HG02970 (cell line): ENCODE measurements around the gene TSPYL6.

Experiments
- ATAC-seq: cut with Tn5 transposase; IDR thresholded peaks from one replicate; pipeline ENCODE4 v1.9.1; 2021; ENCODE audit warnings: mild to moderate bottlenecking, moderate library complexity, moderate number of reproducible peaks; ENCODE audit not compliant: unreplicated experiment, low FRiP score

Gene TSPYL6

DNA sequence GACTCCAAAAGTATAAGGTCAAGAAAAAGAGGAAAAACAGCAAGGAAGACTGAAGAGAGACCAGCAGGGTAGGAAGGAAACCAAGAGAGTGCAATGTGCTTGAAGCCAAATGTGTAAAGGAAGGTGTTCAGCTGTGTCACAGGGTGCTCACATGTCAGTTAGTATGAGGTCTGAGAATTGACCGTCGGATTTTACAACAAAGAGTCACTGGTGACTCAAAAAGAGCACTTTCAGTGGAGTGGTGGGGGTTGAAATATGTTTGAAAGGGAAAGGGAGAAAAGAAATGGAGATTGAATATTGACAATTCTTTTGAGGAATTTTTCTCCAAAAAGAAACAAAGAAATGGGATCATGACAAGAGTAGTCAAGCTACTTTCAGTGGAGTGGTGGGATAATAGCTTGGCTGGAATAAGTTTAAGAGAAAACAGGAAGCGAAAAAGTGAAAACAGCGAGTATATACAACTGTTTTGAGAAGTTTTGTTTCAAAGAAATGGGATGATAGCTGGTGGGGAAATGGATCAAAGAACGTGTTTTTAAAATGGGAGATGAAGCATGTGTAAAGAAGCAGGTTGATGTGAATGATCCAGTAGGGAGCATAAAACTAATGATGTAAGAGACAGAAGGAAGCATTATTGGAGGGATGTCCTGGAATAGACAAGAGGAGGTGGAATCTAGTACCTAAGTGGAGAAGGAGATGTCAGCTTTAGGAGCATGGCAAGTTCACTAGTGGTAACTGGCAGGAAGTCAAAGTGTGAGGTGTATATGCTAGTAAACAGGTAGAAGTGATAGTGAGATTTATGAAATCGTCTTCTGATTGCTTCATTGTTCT is 3.6 kb upstream of the TSPYL6 start:
- ATAC-seq: no peak

DNA sequence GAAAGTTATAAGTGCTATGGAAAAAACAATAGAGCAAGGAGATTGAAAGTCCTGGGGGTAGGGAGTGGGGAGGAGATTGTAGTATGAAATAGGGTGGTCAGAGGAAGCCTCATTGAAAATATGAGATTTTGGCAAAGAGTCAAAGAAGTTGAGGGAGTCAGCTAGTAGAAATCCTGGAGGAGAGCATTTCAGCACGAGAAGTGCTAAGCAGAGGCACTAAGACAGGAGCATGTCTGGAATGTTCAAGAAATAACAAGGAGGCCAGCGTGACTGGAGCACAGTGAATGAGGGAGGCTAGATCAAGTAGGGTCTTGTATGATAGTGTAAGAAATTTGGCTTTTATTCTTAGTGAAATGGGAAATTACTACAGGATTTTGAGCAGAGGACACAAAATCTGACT is 2.1 kb upstream of the TSPYL6 start:
- ATAC-seq: no peak

- no peak for ATAC-seq
These were observed 569 bp downstream of the TSPYL6 start for GRCh38 chr2:54255230-54256090.

GRCh38 chr2:54254180-54254579 is 1.8 kb downstream of the TSPYL6 start:
- no peak for ATAC-seq

- ATAC-seq: no peak
These were observed 6.4 kb downstream of the TSPYL6 start for GRCh38 chr2:54249629-54250028.

DNA sequence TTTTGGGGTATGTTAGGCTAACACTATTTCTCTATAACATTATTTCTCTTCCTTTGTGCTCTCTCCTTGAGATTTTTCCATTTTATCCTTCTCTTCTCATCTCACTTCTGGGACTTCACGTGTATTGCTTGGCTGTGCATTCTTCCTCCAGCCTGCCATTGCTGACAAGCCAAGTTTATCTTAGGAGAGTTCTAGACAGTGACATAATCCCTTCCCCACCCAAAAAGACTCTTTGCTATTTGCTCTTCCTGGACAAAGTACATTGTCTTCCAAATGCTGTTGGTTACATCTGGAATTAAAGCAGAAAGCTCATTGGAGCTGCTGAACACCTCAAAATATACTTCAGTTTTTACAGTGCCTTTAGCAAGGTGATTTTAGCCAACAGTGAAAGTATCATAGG is 8.9 kb downstream of the TSPYL6 start:
- no peak for ATAC-seq

DNA sequence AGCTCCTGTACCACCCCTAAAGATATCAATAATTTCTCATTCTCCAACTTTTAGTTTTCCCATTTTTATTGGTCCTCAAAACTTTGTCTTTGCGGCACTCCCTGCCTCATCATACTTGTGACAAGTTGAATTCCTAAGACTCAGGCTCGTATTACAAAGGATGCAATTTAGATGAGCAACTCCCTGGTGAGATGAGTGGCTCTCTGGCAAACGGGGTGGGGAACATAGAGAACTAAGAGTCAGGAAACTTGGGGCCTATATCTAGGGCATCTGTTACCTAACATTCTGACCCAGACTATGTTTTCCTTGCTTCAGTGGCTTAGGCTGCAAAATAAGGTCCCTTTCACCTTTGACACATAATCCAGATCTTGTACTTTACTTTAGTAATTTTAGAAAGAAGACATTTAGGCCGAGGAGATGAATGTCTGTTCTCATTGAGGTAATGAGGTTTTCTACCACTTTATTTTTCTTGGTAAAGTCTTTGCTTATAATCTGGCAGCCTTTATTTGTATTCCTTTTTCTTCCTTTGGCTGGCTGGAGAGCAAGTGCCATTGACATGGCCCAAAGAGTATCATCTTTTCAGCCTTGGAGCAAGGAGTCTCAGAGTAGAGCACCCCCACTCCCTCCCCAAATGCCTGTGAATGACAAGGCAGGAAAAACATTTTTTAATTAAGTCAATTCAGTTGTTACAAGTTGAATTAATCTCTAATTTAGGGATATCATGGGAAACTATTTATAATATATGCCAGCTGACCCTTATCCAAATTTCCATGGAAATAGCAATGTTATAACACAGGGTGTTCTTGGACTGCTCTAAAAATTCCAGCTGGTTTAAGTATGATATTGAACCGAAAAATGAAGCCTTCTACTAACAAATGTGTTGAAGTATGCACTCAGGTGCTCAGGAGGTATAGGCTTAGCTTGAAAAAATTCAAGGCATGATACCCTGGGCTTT is 15.2 kb downstream of the TSPYL6 start:
- no peak for ATAC-seq

DNA sequence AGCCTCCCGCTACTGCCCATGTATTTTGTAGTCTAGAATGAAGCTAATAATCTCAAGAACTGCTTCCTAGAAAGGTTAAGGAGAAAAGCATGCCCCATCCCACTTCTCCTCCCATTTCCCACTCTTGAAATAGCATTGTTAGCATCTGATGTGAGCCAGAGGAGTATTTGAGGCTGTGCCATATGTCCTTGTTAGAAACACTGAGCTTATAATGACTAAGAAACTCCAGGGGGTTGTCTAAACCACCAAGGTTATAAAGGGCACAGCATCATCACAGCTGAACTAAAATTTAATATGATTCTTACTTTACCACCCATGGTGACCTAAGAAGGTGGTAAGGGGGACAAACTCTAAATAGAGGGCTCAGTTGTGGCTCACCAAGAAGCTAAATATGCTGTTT is 16.6 kb downstream of the TSPYL6 start:
- no peak for ATAC-seq

DNA sequence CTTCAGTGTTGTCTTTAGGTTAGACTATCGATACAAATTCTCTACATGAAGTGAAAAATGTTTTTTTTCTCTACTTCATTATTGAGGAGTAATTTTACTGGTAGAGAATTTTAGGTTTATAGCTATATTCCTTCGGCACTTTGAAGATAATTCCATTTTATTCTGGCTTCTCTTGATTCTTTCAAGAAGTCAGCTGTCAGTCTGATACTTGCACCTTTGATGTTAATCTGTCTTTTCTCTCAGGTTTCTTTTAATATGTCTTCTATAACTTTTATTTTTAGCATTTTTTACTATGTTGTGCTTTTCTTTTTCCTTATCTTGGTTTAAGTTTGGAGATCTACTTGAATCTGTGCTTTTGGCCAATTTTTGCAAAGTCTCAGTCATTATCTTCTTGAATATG is 18.6 kb downstream of the TSPYL6 start:
- no peak for ATAC-seq

GRCh38 chr2:54233832-54234649 is 22.0 kb downstream of the TSPYL6 start:
- ATAC-seq: no peak

DNA sequence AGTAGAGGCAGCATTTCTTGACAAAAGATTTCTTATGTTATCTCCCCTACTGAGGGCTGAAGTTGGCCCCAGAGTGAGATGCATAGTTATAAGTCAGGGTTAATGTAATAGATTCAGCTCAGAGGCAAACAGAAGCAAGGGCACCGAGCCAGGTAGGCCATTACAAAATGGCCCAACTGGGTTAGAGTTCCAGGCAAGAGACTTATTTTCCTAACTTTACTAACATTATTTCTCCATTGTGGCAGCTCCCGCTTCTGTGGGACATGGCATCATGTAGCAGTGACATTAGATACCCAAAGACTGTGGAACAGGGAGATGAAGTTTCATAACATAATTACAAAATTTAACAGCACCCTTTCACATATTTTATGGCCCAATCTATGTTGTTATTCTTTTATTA is 27.1 kb downstream of the TSPYL6 start:
- no peak for ATAC-seq

DNA sequence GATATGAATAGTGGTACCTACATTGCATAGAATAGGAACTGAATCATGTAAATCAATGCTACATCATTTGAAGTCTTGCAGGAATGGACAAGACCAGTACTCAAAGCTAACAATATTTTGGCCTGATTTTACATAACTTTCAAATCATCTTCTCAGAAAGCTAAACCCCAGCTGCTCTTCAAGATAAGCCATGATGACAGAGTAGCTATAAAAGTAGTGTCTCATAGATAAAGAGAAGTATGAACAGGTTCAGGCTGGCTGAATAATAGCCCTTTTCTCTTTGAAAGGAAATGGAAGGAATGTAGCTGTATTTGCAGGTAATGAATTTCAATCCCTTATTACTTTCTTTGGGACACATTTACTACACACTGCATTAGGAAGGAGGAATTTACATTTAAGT is 28.2 kb downstream of the TSPYL6 start:
- no peak for ATAC-seq

GRCh38 chr2:54226260-54226659 is 29.8 kb downstream of the TSPYL6 start:
- ATAC-seq: no peak

DNA sequence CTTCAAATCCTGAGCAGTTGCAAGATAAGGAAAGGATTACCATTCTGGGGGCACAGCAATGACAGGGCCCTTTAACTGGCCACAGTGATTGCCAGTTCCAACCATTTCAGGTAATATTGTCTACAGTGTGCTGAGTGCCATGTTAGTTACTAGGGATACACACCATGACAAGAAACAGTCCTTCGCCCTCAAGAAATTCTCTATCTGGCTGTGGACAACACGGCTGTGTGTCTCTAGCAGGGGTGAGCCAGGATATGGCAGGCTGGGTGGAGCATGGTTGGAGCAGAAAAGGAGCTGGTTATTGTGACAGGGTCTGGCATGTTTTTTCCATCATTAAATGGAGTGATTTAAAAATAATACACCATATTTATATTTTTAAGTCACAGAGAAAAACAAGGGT is 31.0 kb downstream of the TSPYL6 start:
- ATAC-seq: no peak

DNA sequence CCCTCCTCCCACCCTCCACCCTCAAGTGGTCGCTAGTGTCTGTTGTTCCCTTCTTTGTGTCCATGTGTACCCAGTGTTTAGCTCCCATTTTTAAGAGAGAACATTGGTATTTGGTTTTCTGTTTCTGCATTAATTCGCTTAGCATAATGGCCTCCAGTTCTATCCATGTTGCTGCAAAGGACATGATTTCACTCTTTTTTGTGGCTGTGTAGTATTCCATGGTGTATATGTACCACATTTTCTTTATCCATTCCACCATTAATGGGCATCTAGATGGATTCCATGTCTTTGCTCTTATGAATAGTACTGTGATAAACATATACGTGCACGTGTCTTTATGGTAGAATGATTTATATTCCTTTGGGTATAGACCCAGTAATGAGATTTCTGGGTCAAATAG is 42.9 kb downstream of the TSPYL6 start:
- no peak for ATAC-seq

DNA sequence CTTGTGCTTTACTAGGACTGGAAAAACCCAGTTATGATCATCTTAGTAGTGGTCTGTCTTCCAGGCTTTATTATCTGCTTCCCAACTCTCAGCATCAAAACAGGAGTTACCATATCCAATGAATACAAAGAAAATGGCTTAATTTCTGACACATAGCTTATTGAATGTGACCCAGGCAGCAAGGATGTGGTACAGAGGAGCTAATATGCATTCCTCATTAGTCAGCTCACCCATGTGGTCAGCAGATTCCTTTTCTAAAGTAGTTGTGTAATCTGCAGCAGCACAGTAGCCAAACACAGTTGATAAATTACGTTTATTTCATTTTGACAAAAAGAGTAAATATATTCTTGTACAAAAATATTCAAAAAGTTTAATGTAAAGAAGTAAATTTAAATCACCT is 43.6 kb downstream of the TSPYL6 start:
- ATAC-seq: no peak

- no peak for ATAC-seq
These were observed 46.6 kb downstream of the TSPYL6 start for GRCh38 chr2:54209379-54209778.

DNA sequence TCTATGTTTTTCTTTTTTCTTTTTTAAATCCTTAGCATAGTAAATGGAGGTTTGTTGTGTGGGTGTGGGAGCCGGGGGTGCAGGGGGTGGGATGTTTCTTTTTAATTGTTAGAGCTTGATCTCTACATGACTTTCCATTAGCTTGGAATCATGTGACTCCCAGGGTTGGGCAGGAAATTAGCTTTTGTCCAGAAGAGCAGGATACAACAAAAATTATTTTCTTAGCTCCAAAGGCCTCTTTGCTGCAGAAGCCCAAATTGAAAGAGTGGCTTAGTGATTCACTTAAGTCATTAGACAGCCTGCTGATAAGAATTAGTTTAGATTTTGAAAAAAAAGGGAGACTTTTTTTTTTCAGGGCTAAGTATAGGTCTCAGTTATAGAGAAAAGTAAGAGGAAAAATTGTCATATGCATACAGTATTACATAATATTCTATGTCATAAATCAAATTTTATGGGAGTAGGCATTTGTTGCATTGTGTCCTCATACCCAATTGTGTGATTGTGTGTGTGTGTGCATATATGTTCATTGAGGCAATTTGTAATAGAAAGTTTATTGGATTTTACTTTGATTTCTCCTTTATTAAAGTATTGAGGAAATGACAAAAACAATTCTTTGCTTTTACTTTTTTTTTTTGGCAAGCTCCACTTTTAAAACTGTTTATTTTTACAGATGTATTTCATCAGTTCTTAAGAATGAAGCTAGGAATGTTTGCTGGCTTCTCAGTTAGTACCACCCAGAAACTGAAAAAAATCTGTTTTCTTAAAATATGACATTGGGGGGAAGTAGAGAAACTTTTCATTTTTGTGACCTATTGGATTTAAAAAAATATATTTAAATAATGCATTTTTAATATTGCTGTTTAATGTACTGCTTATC is 47.4 kb downstream of the TSPYL6 start:
- ATAC-seq: no peak

DNA sequence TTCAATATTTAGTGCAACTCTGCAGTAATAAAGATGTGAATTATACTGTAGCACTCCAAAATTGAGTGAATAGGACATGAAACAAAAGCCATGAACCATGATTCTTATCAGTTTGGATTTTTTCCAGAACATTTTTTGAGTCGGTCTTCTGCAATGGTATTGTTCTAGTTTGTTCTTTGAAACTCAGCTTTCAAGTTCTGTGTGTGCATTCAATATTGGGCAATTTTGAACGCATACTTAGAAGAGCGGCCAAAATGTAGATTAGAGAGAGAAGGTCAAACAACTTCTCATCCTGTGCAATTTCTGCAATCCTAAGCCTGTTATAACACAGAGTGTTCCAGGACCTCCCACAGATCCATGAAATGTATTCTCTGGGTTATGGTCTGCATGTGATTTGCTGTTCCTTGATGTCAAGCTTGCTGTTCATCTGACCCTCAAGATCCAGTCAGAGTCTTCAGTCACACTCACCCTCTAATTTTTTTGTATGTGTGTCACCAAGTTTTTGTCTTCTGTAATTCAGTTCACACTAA is 48.3 kb downstream of the TSPYL6 start:
- no peak for ATAC-seq
